Gastroesophageal sphincter (tissue), 4 donors: ENCODE data around the gene HTRA1. TPM values are rescaled to one million over a fixed set of nuclear protein-coding genes. Genes with fewer than 3 reads are reported as not detected.
A peak's percentile ranks its signal among the peaks of the same experiment; 100 is the strongest.

Source experiments
- ATAC-seq: fragments of 150-250 bp; one replicate; pipeline ENCODE4 v1.9.1; 2016; ENCODE audit warnings: mild to moderate bottlenecking, moderate library complexity
- H3K27ac ChIP-seq, 4 donors: fragments of 200-600 bp; sonication (generic) in 3 of 4; 1 replicate in 3 of 4; 2 replicates in 1 of 4; pipeline ENCODE4 v1.5.1; 2016 to 2019
- H3K27me3 ChIP-seq: fragments of 200-600 bp; sonication (generic); one replicate; pipeline ENCODE4 v1.5.1; 2019
- H3K36me3 ChIP-seq, 2 donors: fragments of 200-600 bp; sonication (generic); one replicate each; pipeline ENCODE4 v1.5.1; 2019; ENCODE audit warnings: control low read depth in 1 of 2
- H3K4me1 ChIP-seq, 3 donors: fragments of 200-600 bp; sonication (generic); 1 replicate in 2 of 3; 2 replicates in 1 of 3; pipeline ENCODE4 v1.5.1; 2016 to 2019; ENCODE audit warnings: control low read depth in 2 of 3
- H3K4me3 ChIP-seq, 2 donors: fragments of 200-600 bp; sonication (generic); one replicate each; pipeline ENCODE4 v1.5.1; 2019; ENCODE audit warnings: mild to moderate bottlenecking in 1 of 2, moderate library complexity in 1 of 2
- H3K9me3 ChIP-seq, 3 donors: fragments of 200-600 bp; sonication (generic); one replicate each; pipeline ENCODE4 v1.5.1; 2017 to 2019; ENCODE audit warnings: control low read depth in 2 of 3
- CTCF ChIP-seq, 4 experiments: fragments of 200-600 bp in 2 of 4; fragments of 450-650 bp in 2 of 4; sonication (generic) in 1 of 4; IDR thresholded peaks; one replicate each; pipeline ENCODE4 v1.5.1; 2017 to 2019; ENCODE audit warnings: antibody characterized with exemption in 4 of 4, mild to moderate bottlenecking in 2 of 4, moderate library complexity in 2 of 4
- EP300 ChIP-seq: sonication (generic); formaldehyde crosslinking; IDR thresholded peaks from one replicate; pipeline ENCODE4 v1.6.1; 2017; ENCODE audit warnings: antibody characterized with exemption, mild to moderate bottlenecking
- POLR2A ChIP-seq, 2 donors: fragments of 450-650 bp; IDR thresholded peaks; one replicate each; pipeline ENCODE4 v1.6.1; 2017; ENCODE audit warnings: antibody characterized with exemption in 2 of 2, mild to moderate bottlenecking in 2 of 2, moderate library complexity in 1 of 2
- POLR2AphosphoS5 ChIP-seq: sonication (generic); formaldehyde crosslinking; IDR thresholded peaks from one replicate; pipeline ENCODE4 v1.6.1; 2017; ENCODE audit warnings: antibody characterized with exemption
- WGBS, 2 donors: methylation state at CpG; one replicate each; pipeline ENCODE4 v1.1.5; 2018; ENCODE audit warnings: low coverage in 1 of 2; 5-methylcytosine and 5-hydroxymethylcytosine counted together
- total RNA-seq, 4 donors: library from RNA; depleted of rRNA; stranded (reverse); fragments of >200 nt; gene quantifications; one replicate each; pipeline ENCODE4 v1.1.0, GENCODE V29; 2016

Gene HTRA1
- total RNA-seq, 4 donors from 2014 or later, result 107 to 137 (median 111) TPM

GRCh38 chr10:122426829-122427228, 34.5 kb upstream of the HTRA1 start:
- Histone ChIP-seq H3K36me3 (peaks cover 0 to 56% of the 10 kb centered on the region in 2 donors), H3K27me3 (no peaks in the 10 kb centered on the region), H3K9me3 (no peaks in the 10 kb centered on the region), H3K4me1 (peaks cover under 1 to 46% (median 4%) of the 10 kb centered on the region in 3 donors), H3K27ac (no peak overlapping the region), H3K4me3 (no peak overlapping the region)
- ATAC-seq, result no peak
- no peak for TF ChIP-seq CTCF (IDR thresholded peaks at IDR 0.05)
- TF ChIP-seq POLR2A (IDR thresholded peaks at IDR 0.05), result no peak
- TF ChIP-seq POLR2AphosphoS5, result no peak
- no peak for TF ChIP-seq EP300
- WGBS, 2 donors, result 83 to 93% methylated on average over 5 to 6 of the region's 6 CpGs

GRCh38 chr10:122427280-122427679, 34.1 kb upstream of the HTRA1 start:
- no peak for ATAC-seq
- no peak overlapping the region for H3K27ac ChIP-seq
- 80 to 88% methylated on average over 2 of the region's 2 CpGs for WGBS, 2 donors
- no peak overlapping the region for H3K4me3 ChIP-seq
- H3K36me3 ChIP-seq, result peaks cover 0 to 56% of the 10 kb centered on the region in 2 donors
- peaks cover 0 to 41% (median 3%) of the 10 kb centered on the region in 3 donors for H3K4me1 ChIP-seq
- H3K27me3 ChIP-seq, result no peaks in the 10 kb centered on the region
- TF ChIP-seq POLR2A (IDR thresholded peaks at IDR 0.05), result no peak
- no peak for TF ChIP-seq EP300
- TF ChIP-seq POLR2AphosphoS5, result no peak
- H3K9me3 ChIP-seq, result no peaks in the 10 kb centered on the region

- 0 to 24% methylated on average over 2 to 3 of the region's 3 CpGs for WGBS, 2 donors
- ATAC-seq, result no peak
- Histone ChIP-seq H3K4me1 (no peaks in the 10 kb centered on the region), H3K27me3 (no peaks in the 10 kb centered on the region), H3K9me3 (peaks cover 0 to 8% (median 0%) of the 10 kb centered on the region in 3 donors), H3K36me3 (peaks cover 0 to 24% of the 10 kb centered on the region in 2 donors), H3K4me3 (no peak overlapping the region), H3K27ac (no peak overlapping the region)
- TF ChIP-seq EP300 (no peak), CTCF (IDR thresholded peaks at IDR 0.05) (peak; percentile 66 to 79 (median 76)), POLR2AphosphoS5 (no peak), POLR2A (IDR thresholded peaks at IDR 0.05) (no peak)
Observed at GRCh38 chr10:122435212-122435827, 26.0 kb upstream of the HTRA1 start.

- ATAC-seq, result no peak
- WGBS, 2 donors, result 80% methylated on average over 1 to 7 of the region's 7 CpGs
- H3K27ac ChIP-seq, result no peak overlapping the region
- peaks cover 0 to 7% (median 0%) of the 10 kb centered on the region in 3 donors for H3K4me1 ChIP-seq
- peaks cover 0 to 8% (median 0%) of the 10 kb centered on the region in 3 donors for H3K9me3 ChIP-seq
- H3K4me3 ChIP-seq, result no peak overlapping the region
- peaks cover 0 to 7% of the 10 kb centered on the region in 2 donors for H3K36me3 ChIP-seq
- no peaks in the 10 kb centered on the region for H3K27me3 ChIP-seq
- no peak for TF ChIP-seq POLR2A (IDR thresholded peaks at IDR 0.05)
- TF ChIP-seq POLR2AphosphoS5, result no peak
- no peak for TF ChIP-seq CTCF (IDR thresholded peaks at IDR 0.05)
- TF ChIP-seq EP300, result no peak
Observed at GRCh38 chr10:122441961-122442360, 19.4 kb upstream of the HTRA1 start.

GRCh38 chr10:122445469-122445868, 15.9 kb upstream of the HTRA1 start:
- 88 to 100% methylated on average over 1 of the region's 1 CpG for WGBS, 2 donors
- no peaks in the 10 kb centered on the region for H3K36me3 ChIP-seq
- no peak overlapping the region for H3K27ac ChIP-seq
- ATAC-seq, result no peak
- peaks cover 0 to 14% (median 0%) of the 10 kb centered on the region in 3 donors for H3K4me1 ChIP-seq
- H3K27me3 ChIP-seq, result no peaks in the 10 kb centered on the region
- H3K9me3 ChIP-seq, result no peaks in the 10 kb centered on the region
- no peak overlapping the region for H3K4me3 ChIP-seq
- TF ChIP-seq CTCF (IDR thresholded peaks at IDR 0.05), result no peak
- TF ChIP-seq POLR2AphosphoS5, result no peak
- no peak for TF ChIP-seq POLR2A (IDR thresholded peaks at IDR 0.05)
- no peak for TF ChIP-seq EP300
